Measurements from ENCODE around the gene PHAF1.

The PHAF1 gene

GRCh38 chr16:67108931-67109406 is 772 bp upstream of the PHAF1 start:
- TF ChIP-seq GABPA (IDR thresholded peaks at IDR 0.05; ENCODE audit: low read depth) (no peak), POLR2AphosphoS5 (IDR thresholded peaks at IDR 0.05; ENCODE audit: low read depth) (no peak), CTCF (IDR thresholded peaks at IDR 0.05; ENCODE audit: insufficient read depth, low read length) (no peak), REST (IDR thresholded peaks at IDR 0.05; ENCODE audit: insufficient replicate concordance, low read depth) (no peak), SPI1 (IDR thresholded peaks at IDR 0.05; ENCODE audit: borderline replicate concordance, low read depth) (no peak)
- DNase-seq (ENCODE audit: low read depth in 1 of 2, low spot score in 1 of 2): no peak
- no peaks in the 10 kb centered on the region for H3K27me3 ChIP-seq (ENCODE audit: insufficient read depth, poor library complexity, severe bottlenecking)
- no peak overlapping the region; the same call in 1 of the 2 replicates for H3K4me3 ChIP-seq (replicated peaks; ENCODE audit: insufficient read depth, low read length)
- peak overlapping the region; percentile 77 for H3K27ac ChIP-seq (replicated peaks)

GRCh38 chr16:67111951-67112444 is 2.3 kb downstream of the PHAF1 start:
- no peaks in the 10 kb centered on the region for H3K27me3 ChIP-seq (ENCODE audit: insufficient read depth, poor library complexity, severe bottlenecking)
- H3K4me3 ChIP-seq (replicated peaks; ENCODE audit: insufficient read depth, low read length): no peak overlapping the region
- no peak overlapping the region for H3K27ac ChIP-seq (replicated peaks)
- DNase-seq (ENCODE audit: low read depth in 1 of 2, low spot score in 1 of 2): no peak
- TF ChIP-seq CTCF (IDR thresholded peaks at IDR 0.05; ENCODE audit: insufficient read depth, low read length): no peak

- Histone ChIP-seq H3K27ac (replicated peaks) (no peak overlapping the region), H3K4me3 (replicated peaks; ENCODE audit: insufficient read depth, low read length) (no peak overlapping the region), H3K27me3 (ENCODE audit: insufficient read depth, poor library complexity, severe bottlenecking) (no peaks in the 10 kb centered on the region)
- TF ChIP-seq GABPA (IDR thresholded peaks at IDR 0.05; ENCODE audit: low read depth) (no peak), REST (IDR thresholded peaks at IDR 0.05; ENCODE audit: insufficient replicate concordance, low read depth) (no peak), SPI1 (IDR thresholded peaks at IDR 0.05; ENCODE audit: borderline replicate concordance, low read depth) (no peak), CTCF (IDR thresholded peaks at IDR 0.05; ENCODE audit: insufficient read depth, low read length) (no peak), POLR2AphosphoS5 (IDR thresholded peaks at IDR 0.05; ENCODE audit: low read depth) (no peak)
- DNase-seq (ENCODE audit: low read depth in 1 of 2, low spot score in 1 of 2): no peak
Observed at GRCh38 chr16:67112591-67113399, 3.1 kb downstream of the PHAF1 start.

Measured in HL-60 (cell line).